ENCODE data around the gene TMEM14B.
"Not testable (repeated sequence)": the region's sequence is repeated elsewhere in the genome, so short reads cannot be mapped to it uniquely, and the experiment has no call there.

The TMEM14B gene

DNA sequence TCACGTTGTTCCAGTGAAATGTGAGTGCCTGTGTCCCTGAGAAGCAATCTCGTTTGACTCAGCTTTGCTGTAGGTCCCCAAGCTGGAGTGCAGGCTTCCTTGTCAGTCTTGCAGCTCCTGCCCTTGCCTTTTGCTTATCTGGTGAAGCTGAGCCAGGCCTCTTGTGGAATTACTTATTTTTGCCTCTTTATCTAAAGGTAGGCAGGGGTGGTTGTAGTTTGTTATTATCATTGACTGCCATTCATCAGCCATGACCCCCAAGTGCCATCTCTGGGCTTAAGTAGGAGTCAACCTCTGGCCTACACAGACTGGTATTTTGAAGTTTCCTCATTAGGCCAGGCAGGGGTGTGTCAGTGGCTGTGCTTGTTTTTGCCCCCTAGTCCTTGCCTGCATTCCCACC is 2.1 kb downstream of the TMEM14B start:
- Histone ChIP-seq H3K9me3 (ENCODE audit: control insufficient read depth, low read length) (no peaks in the 10 kb centered on the region), H3K36me3 (ENCODE audit: control insufficient read depth, insufficient read depth, low read length, severe bottlenecking) (peaks cover 40% of the 10 kb centered on the region), H3K27me3 (replicated peaks; ENCODE audit: control insufficient read depth, insufficient read depth, low read length) (no peaks in the 10 kb centered on the region), H3K4me3 (ENCODE audit: low read length) (no peak overlapping the region), H3K4me1 (ENCODE audit: control insufficient read depth, insufficient read depth, low read length) (peaks cover 22% of the 10 kb centered on the region), H3K9ac (ENCODE audit: low read length) (no peak overlapping the region)
- no peak for DNase-seq (ENCODE audit: low read depth)

DNA sequence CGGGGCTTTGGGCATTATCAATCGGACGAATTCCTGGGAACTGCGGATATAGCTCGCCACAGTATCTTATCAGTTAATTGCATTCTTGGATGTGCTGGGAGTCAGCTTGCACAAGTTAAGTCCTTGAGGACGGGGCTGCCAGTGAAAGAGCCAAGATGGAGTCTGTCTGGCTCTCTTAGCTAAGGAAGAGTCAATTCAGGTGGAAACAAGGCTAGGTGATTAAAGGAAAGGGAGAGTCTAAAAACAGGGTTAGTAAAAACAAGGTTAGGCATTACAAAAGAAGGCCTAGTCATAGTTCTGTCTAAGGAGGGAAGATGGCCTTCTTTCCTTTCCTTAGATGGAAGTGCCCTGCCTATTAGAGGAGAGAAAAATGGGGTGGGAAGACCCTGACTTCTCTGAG is 3.0 kb downstream of the TMEM14B start:
- DNase-seq (ENCODE audit: low read depth); H3K9me3 ChIP-seq (ENCODE audit: control insufficient read depth, low read length); H3K27me3 ChIP-seq (replicated peaks; ENCODE audit: control insufficient read depth, insufficient read depth, low read length); H3K4me3 ChIP-seq (ENCODE audit: low read length); H3K9ac ChIP-seq (ENCODE audit: low read length): not testable (repeated sequence)
- H3K4me1 ChIP-seq (ENCODE audit: control insufficient read depth, insufficient read depth, low read length) = peaks cover 22% of the 10 kb centered on the region
- peaks cover 49% of the 10 kb centered on the region for H3K36me3 ChIP-seq (ENCODE audit: control insufficient read depth, insufficient read depth, low read length, severe bottlenecking)

- not testable (repeated sequence) for H3K27me3 ChIP-seq (replicated peaks; ENCODE audit: control insufficient read depth, insufficient read depth, low read length); DNase-seq (ENCODE audit: low read depth); H3K4me3 ChIP-seq (ENCODE audit: low read length); H3K9ac ChIP-seq (ENCODE audit: low read length); H3K9me3 ChIP-seq (ENCODE audit: control insufficient read depth, low read length)
- Histone ChIP-seq H3K36me3 (ENCODE audit: control insufficient read depth, insufficient read depth, low read length, severe bottlenecking) (peaks cover 50% of the 10 kb centered on the region), H3K4me1 (ENCODE audit: control insufficient read depth, insufficient read depth, low read length) (peaks cover 22% of the 10 kb centered on the region)
Measured at GRCh38 chr6:10751757-10752156, 4.2 kb downstream of the TMEM14B start.

GRCh38 chr6:10756085-10756484 is 8.5 kb downstream of the TMEM14B start:
- H3K27me3 ChIP-seq (replicated peaks; ENCODE audit: control insufficient read depth, insufficient read depth, low read length) = no peaks in the 10 kb centered on the region
- H3K36me3 ChIP-seq (ENCODE audit: control insufficient read depth, insufficient read depth, low read length, severe bottlenecking) = peaks cover 47% of the 10 kb centered on the region
- H3K9me3 ChIP-seq (ENCODE audit: control insufficient read depth, low read length) = no peaks in the 10 kb centered on the region
- no peak overlapping the region for H3K9ac ChIP-seq (ENCODE audit: low read length)
- H3K4me1 ChIP-seq (ENCODE audit: control insufficient read depth, insufficient read depth, low read length) = peaks cover 19% of the 10 kb centered on the region
- no peak for DNase-seq (ENCODE audit: low read depth)
- H3K4me3 ChIP-seq (ENCODE audit: low read length) = no peak overlapping the region

DNA sequence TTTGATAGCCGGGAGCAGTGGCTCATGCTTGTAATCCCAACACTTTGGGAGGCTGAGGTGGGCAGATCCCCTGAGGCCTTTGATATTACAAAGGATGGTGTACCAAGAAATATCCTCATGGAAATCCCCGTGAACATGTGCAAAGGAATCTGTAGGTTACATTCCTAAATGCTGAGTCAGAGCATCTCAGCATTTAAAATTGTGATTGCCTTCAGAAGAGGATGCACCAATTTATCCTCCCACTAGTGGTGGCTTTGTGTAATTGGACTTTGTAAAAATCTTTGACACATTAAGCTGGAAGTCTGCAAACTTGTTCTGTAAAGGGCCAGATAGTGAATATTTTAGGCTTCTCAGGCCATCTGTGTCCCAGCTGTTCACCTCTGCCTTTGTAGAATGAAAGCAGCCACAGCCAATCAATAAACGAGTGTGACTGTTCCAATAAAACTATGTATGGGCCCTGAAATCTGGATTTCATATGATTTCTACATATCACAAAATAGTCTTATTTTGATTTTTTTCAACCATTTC is 11.8 kb downstream of the TMEM14B start:
- Histone ChIP-seq H3K4me3 (ENCODE audit: low read length) (no peak overlapping the region), H3K27me3 (replicated peaks; ENCODE audit: control insufficient read depth, insufficient read depth, low read length) (no peaks in the 10 kb centered on the region), H3K4me1 (ENCODE audit: control insufficient read depth, insufficient read depth, low read length) (peaks cover 19% of the 10 kb centered on the region), H3K9me3 (ENCODE audit: control insufficient read depth, low read length) (no peaks in the 10 kb centered on the region), H3K9ac (ENCODE audit: low read length) (peak overlapping the region; percentile 55), H3K36me3 (ENCODE audit: control insufficient read depth, insufficient read depth, low read length, severe bottlenecking) (peaks cover 20% of the 10 kb centered on the region)
- DNase-seq (ENCODE audit: low read depth) = peak; percentile 80

DNA sequence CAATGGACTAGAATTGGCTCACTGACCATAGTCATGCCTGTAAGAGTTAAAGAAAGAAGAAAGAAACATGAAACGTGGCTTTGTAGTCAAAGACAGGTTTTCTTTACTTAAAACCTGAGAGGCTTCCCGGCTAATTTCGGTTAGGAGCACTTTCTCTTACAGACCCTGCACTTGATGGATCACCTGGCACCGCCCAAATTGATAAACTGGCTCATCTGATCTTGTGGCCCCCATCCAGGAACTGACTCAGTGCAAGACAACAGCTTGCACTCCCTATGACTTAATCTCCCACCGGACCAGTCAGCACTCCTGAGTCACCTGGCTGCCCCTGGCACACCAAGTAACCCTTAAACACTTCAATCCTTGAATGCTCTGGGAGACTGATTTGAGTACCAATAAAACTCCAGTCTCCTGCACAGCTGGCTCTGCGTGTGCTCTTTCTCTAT is 12.3 kb downstream of the TMEM14B start:
- no peaks in the 10 kb centered on the region for H3K27me3 ChIP-seq (replicated peaks; ENCODE audit: control insufficient read depth, insufficient read depth, low read length)
- H3K4me1 ChIP-seq (ENCODE audit: control insufficient read depth, insufficient read depth, low read length) = peaks cover 19% of the 10 kb centered on the region
- DNase-seq (ENCODE audit: low read depth) = peak; percentile 7
- H3K9me3 ChIP-seq (ENCODE audit: control insufficient read depth, low read length) = no peaks in the 10 kb centered on the region
- peaks cover 15% of the 10 kb centered on the region for H3K36me3 ChIP-seq (ENCODE audit: control insufficient read depth, insufficient read depth, low read length, severe bottlenecking)
- peak overlapping the region; percentile 25 for H3K4me3 ChIP-seq (ENCODE audit: low read length)
- peak overlapping the region; percentile 55 for H3K9ac ChIP-seq (ENCODE audit: low read length)

DNA sequence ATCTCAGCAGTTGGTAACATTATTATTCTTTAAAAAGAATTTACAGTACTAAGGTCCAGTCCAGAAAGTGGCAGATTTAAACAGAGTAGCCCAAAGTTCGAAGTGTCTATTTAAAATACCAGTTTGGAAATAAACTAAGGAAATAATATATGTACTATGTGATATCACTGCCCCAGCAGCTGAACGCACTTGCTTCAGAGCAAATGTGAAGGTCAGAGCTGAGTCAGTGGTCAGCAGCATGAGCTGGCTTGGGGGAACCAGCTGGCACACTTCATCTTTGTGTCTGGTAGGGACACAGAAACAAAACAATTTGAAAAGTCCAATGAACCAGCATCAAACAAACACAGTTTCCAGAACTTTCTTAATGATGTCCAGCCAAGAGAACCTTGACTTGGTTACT is 15.4 kb downstream of the TMEM14B start:
- H3K4me3 ChIP-seq (ENCODE audit: low read length) = no peak overlapping the region
- peak; percentile 7 for DNase-seq (ENCODE audit: low read depth)
- no peaks in the 10 kb centered on the region for H3K27me3 ChIP-seq (replicated peaks; ENCODE audit: control insufficient read depth, insufficient read depth, low read length)
- H3K9me3 ChIP-seq (ENCODE audit: control insufficient read depth, low read length) = no peaks in the 10 kb centered on the region
- no peak overlapping the region for H3K9ac ChIP-seq (ENCODE audit: low read length)
- peaks cover 19% of the 10 kb centered on the region for H3K4me1 ChIP-seq (ENCODE audit: control insufficient read depth, insufficient read depth, low read length)
- no peaks in the 10 kb centered on the region for H3K36me3 ChIP-seq (ENCODE audit: control insufficient read depth, insufficient read depth, low read length, severe bottlenecking)

- no peaks in the 10 kb centered on the region for H3K9me3 ChIP-seq (ENCODE audit: control insufficient read depth, low read length)
- no peaks in the 10 kb centered on the region for H3K27me3 ChIP-seq (replicated peaks; ENCODE audit: control insufficient read depth, insufficient read depth, low read length)
- peaks cover 4% of the 10 kb centered on the region for H3K36me3 ChIP-seq (ENCODE audit: control insufficient read depth, insufficient read depth, low read length, severe bottlenecking)
- no peaks in the 10 kb centered on the region for H3K4me1 ChIP-seq (ENCODE audit: control insufficient read depth, insufficient read depth, low read length)
- H3K4me3 ChIP-seq (ENCODE audit: low read length) = no peak overlapping the region
- no peak overlapping the region for H3K9ac ChIP-seq (ENCODE audit: low read length)
- no peak for DNase-seq (ENCODE audit: low read depth)
Measured at GRCh38 chr6:10769419-10769818, 21.8 kb downstream of the TMEM14B start.

- H3K27me3 ChIP-seq (replicated peaks; ENCODE audit: control insufficient read depth, insufficient read depth, low read length) = no peaks in the 10 kb centered on the region
- peaks cover 4% of the 10 kb centered on the region for H3K36me3 ChIP-seq (ENCODE audit: control insufficient read depth, insufficient read depth, low read length, severe bottlenecking)
- H3K4me3 ChIP-seq (ENCODE audit: low read length) = no peak overlapping the region
- no peak for DNase-seq (ENCODE audit: low read depth)
- no peaks in the 10 kb centered on the region for H3K4me1 ChIP-seq (ENCODE audit: control insufficient read depth, insufficient read depth, low read length)
- no peak overlapping the region for H3K9ac ChIP-seq (ENCODE audit: low read length)
- no peaks in the 10 kb centered on the region for H3K9me3 ChIP-seq (ENCODE audit: control insufficient read depth, low read length)
Measured at GRCh38 chr6:10771371-10771894, 23.8 kb downstream of the TMEM14B start.

- H3K27me3 ChIP-seq (replicated peaks; ENCODE audit: control insufficient read depth, insufficient read depth, low read length) = no peaks in the 10 kb centered on the region
- no peaks in the 10 kb centered on the region for H3K9me3 ChIP-seq (ENCODE audit: control insufficient read depth, low read length)
- no peaks in the 10 kb centered on the region for H3K4me1 ChIP-seq (ENCODE audit: control insufficient read depth, insufficient read depth, low read length)
- no peak for DNase-seq (ENCODE audit: low read depth)
- no peak overlapping the region for H3K4me3 ChIP-seq (ENCODE audit: low read length)
- H3K9ac ChIP-seq (ENCODE audit: low read length) = no peak overlapping the region
- peaks cover 5% of the 10 kb centered on the region for H3K36me3 ChIP-seq (ENCODE audit: control insufficient read depth, insufficient read depth, low read length, severe bottlenecking)
Measured at GRCh38 chr6:10778230-10778629, 30.6 kb downstream of the TMEM14B start.

GRCh38 chr6:10779076-10779475 is 31.5 kb downstream of the TMEM14B start:
- Histone ChIP-seq H3K4me1 (ENCODE audit: control insufficient read depth, insufficient read depth, low read length) (no peaks in the 10 kb centered on the region), H3K9ac (ENCODE audit: low read length) (no peak overlapping the region), H3K4me3 (ENCODE audit: low read length) (no peak overlapping the region), H3K36me3 (ENCODE audit: control insufficient read depth, insufficient read depth, low read length, severe bottlenecking) (peaks cover 5% of the 10 kb centered on the region), H3K9me3 (ENCODE audit: control insufficient read depth, low read length) (no peaks in the 10 kb centered on the region), H3K27me3 (replicated peaks; ENCODE audit: control insufficient read depth, insufficient read depth, low read length) (no peaks in the 10 kb centered on the region)
- DNase-seq (ENCODE audit: low read depth) = no peak

DNA sequence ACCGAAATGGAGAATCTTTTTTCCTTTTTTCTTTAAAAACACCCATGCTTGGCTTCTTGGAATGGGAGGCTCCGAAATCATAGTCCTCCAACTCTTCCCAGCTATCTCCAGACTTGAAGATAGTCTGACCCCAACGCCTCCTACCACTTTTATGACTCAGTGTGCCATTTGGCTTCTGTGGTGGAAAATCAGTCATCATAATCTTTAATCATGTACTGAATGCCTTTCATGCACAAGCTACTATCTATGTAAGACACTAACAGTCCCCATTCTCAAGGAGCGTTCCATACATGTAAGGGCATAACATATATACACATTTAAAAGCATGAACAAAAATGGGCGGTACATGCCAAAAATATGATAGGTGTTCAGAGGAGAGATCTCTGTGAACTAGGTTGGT is 44.1 kb downstream of the TMEM14B start:
- Histone ChIP-seq H3K27me3 (replicated peaks; ENCODE audit: control insufficient read depth, insufficient read depth, low read length) (no peaks in the 10 kb centered on the region), H3K4me3 (ENCODE audit: low read length) (no peak overlapping the region), H3K4me1 (ENCODE audit: control insufficient read depth, insufficient read depth, low read length) (no peaks in the 10 kb centered on the region), H3K9me3 (ENCODE audit: control insufficient read depth, low read length) (no peaks in the 10 kb centered on the region), H3K9ac (ENCODE audit: low read length) (no peak overlapping the region), H3K36me3 (ENCODE audit: control insufficient read depth, insufficient read depth, low read length, severe bottlenecking) (no peaks in the 10 kb centered on the region)
- DNase-seq (ENCODE audit: low read depth) = no peak

Measured in adipocyte (in vitro differentiated cells).